Esophagus squamous epithelium (tissue), 5 donors: ENCODE results near the gene AVL9. TPM values are rescaled to one million over a fixed set of nuclear protein-coding genes. Genes with fewer than 3 reads are reported as not detected.
A peak's percentile ranks its signal among the peaks of the same experiment; 100 is the strongest.
"Not testable (repeated sequence)": the region's sequence is repeated elsewhere in the genome, so short reads cannot be mapped to it uniquely, and the experiment has no call there.

Source experiments
- DNase-seq: peaks from one replicate; lab custom pipeline; 2025; lab: John Stamatoyannopoulos, UW
- H3K27ac ChIP-seq, 4 donors: fragments of 200-600 bp; sonication (generic); one replicate each; pipeline ENCODE4 v1.5.1; 2016 to 2019; ENCODE audit warnings: mild to moderate bottlenecking in 1 of 4
- H3K27me3 ChIP-seq, 4 donors: fragments of 200-600 bp; sonication (generic); 1 replicate in 3 of 4; 2 replicates in 1 of 4; pipeline versions ENCODE4 v1.5.1 to v1.6.0; 2017 to 2021; ENCODE audit warnings: antibody characterized with exemption in 1 of 4
- H3K36me3 ChIP-seq, 3 donors: fragments of 200-600 bp; sonication (generic); one replicate each; pipeline ENCODE4 v1.5.1; 2016 to 2019
- H3K4me1 ChIP-seq, 3 donors: fragments of 200-600 bp; sonication (generic); one replicate each; pipeline ENCODE4 v1.5.1; 2017 to 2019
- H3K4me3 ChIP-seq, 4 donors: fragments of 200-600 bp; sonication (generic); 1 replicate in 3 of 4; 2 replicates in 1 of 4; pipeline ENCODE4 v1.5.1; 2016 to 2019; ENCODE audit warnings: mild to moderate bottlenecking in 2 of 4, moderate library complexity in 1 of 4
- H3K9me3 ChIP-seq, 3 donors: fragments of 200-600 bp; sonication (generic); one replicate each; pipeline ENCODE4 v1.5.1; 2016 to 2019
- POLR2A ChIP-seq, 4 donors: fragments of 450-650 bp; IDR thresholded peaks; one replicate each; pipeline ENCODE4 v1.6.1; 2017; ENCODE audit warnings: antibody characterized with exemption in 4 of 4, mild to moderate bottlenecking in 4 of 4, moderate library complexity in 3 of 4
- WGBS, 2 donors: methylation state at CpG; one replicate each; pipeline ENCODE4 v1.1.5; 2018; 5-methylcytosine and 5-hydroxymethylcytosine counted together
- intact Hi-C: fragments of 100-400 bp; cut with DNase I; formaldehyde crosslinking; loops from one replicate; pipeline ENCODE4 v1.15.0; 2022
- total RNA-seq, 4 donors: library from RNA; depleted of rRNA; stranded (reverse); fragments of >200 nt; gene quantifications; one replicate each; pipeline ENCODE4 v1.1.0, GENCODE V29; 2016
- TF ChIP-seq, protein P1 (sequence below), 6 experiments: fragments of 450-650 bp in 4 of 6; fragments of 200-600 bp in 2 of 6; sonication (generic) in 2 of 6; IDR thresholded peaks; one replicate each; pipeline ENCODE4 v1.5.1; 2016 to 2019; ENCODE audit warnings: antibody characterized with exemption in 6 of 6, mild to moderate bottlenecking in 4 of 6, moderate library complexity in 4 of 6
- donor health status: DM: yes; HTN: yes; CAD: no.

Gene AVL9
- total RNA-seq, 4 donors from 2014 or later, result 15.7 to 26.1 (median 21.6) TPM

GRCh38 chr7:32602470-32602869 is 107.2 kb downstream of the AVL9 start:
- Histone ChIP-seq H3K4me3 (no peak overlapping the region), H3K27ac (no peak overlapping the region), H3K9me3 (no peaks in the 10 kb centered on the region), H3K4me1 (no peaks in the 10 kb centered on the region), H3K27me3 (no peaks in the 10 kb centered on the region), H3K36me3 (no peaks in the 10 kb centered on the region)
- 78 to 100% methylated on average over 1 to 2 of the region's 2 CpGs for WGBS, 2 donors
- intact Hi-C loops, result no loop called here
- TF ChIP-seq, protein P1, sequence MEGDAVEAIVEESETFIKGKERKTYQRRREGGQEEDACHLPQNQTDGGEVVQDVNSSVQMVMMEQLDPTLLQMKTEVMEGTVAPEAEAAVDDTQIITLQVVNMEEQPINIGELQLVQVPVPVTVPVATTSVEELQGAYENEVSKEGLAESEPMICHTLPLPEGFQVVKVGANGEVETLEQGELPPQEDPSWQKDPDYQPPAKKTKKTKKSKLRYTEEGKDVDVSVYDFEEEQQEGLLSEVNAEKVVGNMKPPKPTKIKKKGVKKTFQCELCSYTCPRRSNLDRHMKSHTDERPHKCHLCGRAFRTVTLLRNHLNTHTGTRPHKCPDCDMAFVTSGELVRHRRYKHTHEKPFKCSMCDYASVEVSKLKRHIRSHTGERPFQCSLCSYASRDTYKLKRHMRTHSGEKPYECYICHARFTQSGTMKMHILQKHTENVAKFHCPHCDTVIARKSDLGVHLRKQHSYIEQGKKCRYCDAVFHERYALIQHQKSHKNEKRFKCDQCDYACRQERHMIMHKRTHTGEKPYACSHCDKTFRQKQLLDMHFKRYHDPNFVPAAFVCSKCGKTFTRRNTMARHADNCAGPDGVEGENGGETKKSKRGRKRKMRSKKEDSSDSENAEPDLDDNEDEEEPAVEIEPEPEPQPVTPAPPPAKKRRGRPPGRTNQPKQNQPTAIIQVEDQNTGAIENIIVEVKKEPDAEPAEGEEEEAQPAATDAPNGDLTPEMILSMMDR (IDR thresholded peaks at IDR 0.05), result no peak
- TF ChIP-seq POLR2A (IDR thresholded peaks at IDR 0.05), result no peak
- no peak for DNase-seq

DNA sequence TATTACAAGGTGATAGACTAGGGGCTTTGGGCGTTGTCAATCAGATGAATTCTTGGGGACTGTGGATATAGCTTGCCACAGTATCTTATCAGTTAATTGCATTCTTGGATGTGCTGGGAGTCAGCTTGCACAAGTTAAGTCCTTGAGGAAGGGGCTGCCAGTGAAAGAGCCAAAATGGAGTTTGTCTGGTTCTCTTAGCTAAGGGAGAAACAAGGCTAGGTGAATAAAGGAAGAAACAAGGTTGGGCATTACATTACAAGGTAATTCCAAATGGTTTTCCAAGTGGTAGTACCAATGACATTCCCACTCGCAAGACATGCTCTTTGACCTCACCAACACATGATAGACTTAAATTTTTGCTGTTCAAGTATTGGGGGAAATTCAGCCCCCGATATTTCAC is 108.2 kb downstream of the AVL9 start:
- H3K4me3 ChIP-seq, H3K36me3 ChIP-seq, H3K27me3 ChIP-seq, H3K27ac ChIP-seq, H3K9me3 ChIP-seq, intact Hi-C loops, H3K4me1 ChIP-seq, DNase-seq: not testable (repeated sequence)
- 71 to 91% methylated on average over 3 of the region's 3 CpGs for WGBS, 2 donors

DNA sequence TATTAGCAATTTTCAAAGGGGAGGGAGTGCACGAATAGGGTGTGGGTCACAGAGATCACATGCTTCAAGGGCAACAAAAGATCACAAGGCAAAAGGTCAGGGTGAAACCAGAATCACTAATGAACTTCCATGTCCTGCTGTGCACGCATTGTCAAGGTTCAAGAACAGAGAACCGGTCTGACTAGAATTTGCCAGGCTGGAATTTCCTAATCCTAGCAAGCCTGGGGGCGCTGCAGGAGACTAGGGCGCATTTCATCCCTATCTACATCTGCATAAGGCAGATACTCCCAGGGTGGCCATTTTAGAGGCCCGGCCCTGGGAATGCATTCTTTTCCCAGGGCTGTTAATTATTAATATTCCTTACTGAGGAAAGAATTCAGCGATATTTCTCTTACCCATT is 108.8 kb downstream of the AVL9 start:
- H3K4me3 ChIP-seq, H3K27me3 ChIP-seq, H3K9me3 ChIP-seq, H3K36me3 ChIP-seq, intact Hi-C loops, H3K4me1 ChIP-seq, H3K27ac ChIP-seq, DNase-seq: not testable (repeated sequence)
- 67 to 71% methylated on average over 7 of the region's 7 CpGs for WGBS, 2 donors

GRCh38 chr7:32605032-32605431 is 109.7 kb downstream of the AVL9 start:
- Histone ChIP-seq H3K36me3 (no peaks in the 10 kb centered on the region), H3K27ac (no peak overlapping the region), H3K4me1 (no peaks in the 10 kb centered on the region), H3K9me3 (no peaks in the 10 kb centered on the region), H3K27me3 (no peaks in the 10 kb centered on the region), H3K4me3 (no peak overlapping the region)
- no peak for TF ChIP-seq POLR2A (IDR thresholded peaks at IDR 0.05)
- TF ChIP-seq, protein P1 (IDR thresholded peaks at IDR 0.05), result no peak
- intact Hi-C loops, result no loop called here
- no peak for DNase-seq

DNA sequence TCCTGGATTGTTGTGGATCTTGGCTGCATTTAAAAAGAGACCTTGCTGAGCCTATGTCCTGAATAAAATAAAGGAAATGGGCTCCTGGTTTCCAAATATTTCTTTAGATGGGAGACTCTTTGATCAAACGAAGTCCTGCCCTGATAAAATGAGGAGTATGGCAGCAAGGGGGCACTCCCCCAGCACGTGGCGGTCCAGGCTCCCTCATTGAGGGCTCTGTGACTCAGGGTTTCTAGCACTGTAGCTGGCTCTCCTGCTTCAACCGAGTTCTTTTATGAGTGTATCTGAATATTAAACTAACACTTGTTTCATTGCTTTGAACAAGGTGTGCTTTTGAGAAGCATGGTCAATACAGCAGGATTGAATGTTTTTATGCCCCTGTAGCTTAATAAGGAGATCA is 114.2 kb downstream of the AVL9 start:
- Histone ChIP-seq H3K4me3 (no peak overlapping the region), H3K27ac (no peak overlapping the region), H3K36me3 (no peaks in the 10 kb centered on the region), H3K4me1 (peaks cover 0 to 15% (median 0%) of the 10 kb centered on the region in 3 donors), H3K9me3 (no peaks in the 10 kb centered on the region), H3K27me3 (no peaks in the 10 kb centered on the region)
- TF ChIP-seq, protein P1 (IDR thresholded peaks at IDR 0.05), result no peak
- TF ChIP-seq POLR2A (IDR thresholded peaks at IDR 0.05), result no peak
- DNase-seq, result no peak
- intact Hi-C loops, result no loop called here
- WGBS, 2 donors, result 69 to 78% methylated on average over 4 of the region's 4 CpGs

GRCh38 chr7:32611201-32612099 is 116.2 kb downstream of the AVL9 start:
- Histone ChIP-seq H3K4me1 (peaks cover 0 to 15% (median 2%) of the 10 kb centered on the region in 3 donors), H3K27ac (peak overlapping the region in 1 of 4 donors; percentile 4), H3K4me3 (no peak overlapping the region), H3K36me3 (no peaks in the 10 kb centered on the region), H3K27me3 (no peaks in the 10 kb centered on the region), H3K9me3 (no peaks in the 10 kb centered on the region)
- no peak for TF ChIP-seq POLR2A (IDR thresholded peaks at IDR 0.05)
- TF ChIP-seq, protein P1 (IDR thresholded peaks at IDR 0.05), result no peak
- no peak for DNase-seq
- intact Hi-C loops, result no loop called here
- 50 to 54% methylated on average over 5 of the region's 5 CpGs for WGBS, 2 donors
